Urinary bladder (tissue), 4 donors: ENCODE data around the gene SLC22A4. TPM values are rescaled to one million over a fixed set of nuclear protein-coding genes. Genes with fewer than 3 reads are reported as not detected.

Source experiments
- DNase-seq: peaks from one replicate; pipeline ENCODE4 v3.0.0-alpha.2; 2015; ENCODE audit errors: extremely low spot score
- H3K27ac ChIP-seq: one replicate; pipeline ENCODE4 v1.5.1; 2013; ENCODE audit warnings: low read depth, mild to moderate bottlenecking, moderate library complexity
- H3K36me3 ChIP-seq: one replicate; pipeline ENCODE4 v1.6.1; 2013; ENCODE audit warnings: mild to moderate bottlenecking, moderate library complexity; ENCODE audit not compliant: insufficient read depth
- H3K4me1 ChIP-seq: one replicate; pipeline ENCODE4 v1.6.1; 2013; ENCODE audit warnings: mild to moderate bottlenecking, moderate library complexity; ENCODE audit not compliant: insufficient read depth
- H3K4me3 ChIP-seq: one replicate; pipeline ENCODE4 v1.5.1; 2013; ENCODE audit warnings: low read depth, low read length
- WGBS: extraction: QIAGEN DNeasy Blood & Tissue Kit; methylation state at CpG from one replicate; pipeline ENCODE4 v1.1.7; 2013; 5-methylcytosine and 5-hydroxymethylcytosine counted together
- polyA plus RNA-seq: library from polyadenylated mRNA; stranded (reverse); fragments of 200-250 nt; gene quantifications from one replicate; pipeline ENCODE4 v1.2.3, GENCODE V29; 2013
- total RNA-seq: library from RNA; depleted of rRNA; stranded (reverse); fragments of >200 nt; gene quantifications from one replicate; pipeline ENCODE4 v1.2.3, GENCODE V29; 2014
- donor health status: healthy with polysubstance abuse.
- donor health status: healthy.

The SLC22A4 gene
- total and polyA plus RNA-seq, 2 donors: 1.5 to 2.2 TPM

- no peak for DNase-seq
- Histone ChIP-seq H3K36me3 (no peaks in the 10 kb centered on the region), H3K4me1 (no peaks in the 10 kb centered on the region), H3K4me3 (peak overlapping the region; percentile 32), H3K27ac (peak overlapping the region; percentile 77)
- WGBS: 16% methylated on average over 19 of the region's 19 CpGs
Measured at GRCh38 chr5:132258102-132259068, 35.8 kb upstream of the SLC22A4 start.

GRCh38 chr5:132259069-132259851 lies 34.9 kb upstream of the SLC22A4 start:
- WGBS: 25% methylated on average over 24 of the region's 24 CpGs
- H3K27ac ChIP-seq: peak overlapping the region; percentile 77
- H3K36me3 ChIP-seq: no peaks in the 10 kb centered on the region
- H3K4me1 ChIP-seq: no peaks in the 10 kb centered on the region
- no peak for DNase-seq
- H3K4me3 ChIP-seq: no peak overlapping the region

GRCh38 chr5:132260051-132260450 lies 34.1 kb upstream of the SLC22A4 start:
- Histone ChIP-seq H3K36me3 (no peaks in the 10 kb centered on the region), H3K4me1 (no peaks in the 10 kb centered on the region), H3K4me3 (no peak overlapping the region), H3K27ac (peak overlapping the region; percentile 77)
- DNase-seq: no peak
- WGBS: 26% methylated on average over 6 of the region's 6 CpGs

GRCh38 chr5:132260714-132261551 lies 33.3 kb upstream of the SLC22A4 start:
- Histone ChIP-seq H3K27ac (no peak overlapping the region), H3K4me3 (no peak overlapping the region), H3K4me1 (no peaks in the 10 kb centered on the region), H3K36me3 (no peaks in the 10 kb centered on the region)
- no peak for DNase-seq
- 32% methylated on average over 6 of the region's 6 CpGs for WGBS

- no peaks in the 10 kb centered on the region for H3K36me3 ChIP-seq
- H3K4me1 ChIP-seq: no peaks in the 10 kb centered on the region
- WGBS: 86% methylated on average over 7 of the region's 7 CpGs
- H3K27ac ChIP-seq: no peak overlapping the region
- H3K4me3 ChIP-seq: no peak overlapping the region
- no peak for DNase-seq
Measured at GRCh38 chr5:132261881-132262845, 32.0 kb upstream of the SLC22A4 start.

- DNase-seq: no peak
- Histone ChIP-seq H3K36me3 (no peaks in the 10 kb centered on the region), H3K4me3 (no peak overlapping the region), H3K27ac (no peak overlapping the region), H3K4me1 (no peaks in the 10 kb centered on the region)
- WGBS: 89% methylated on average over 2 of the region's 2 CpGs
Measured at GRCh38 chr5:132262882-132263547, 31.2 kb upstream of the SLC22A4 start.

GRCh38 chr5:132263548-132264261 lies 30.5 kb upstream of the SLC22A4 start:
- H3K27ac ChIP-seq: no peak overlapping the region
- DNase-seq: no peak
- no peak overlapping the region for H3K4me3 ChIP-seq
- H3K36me3 ChIP-seq: no peaks in the 10 kb centered on the region
- no peaks in the 10 kb centered on the region for H3K4me1 ChIP-seq
- 61% methylated on average over 7 of the region's 7 CpGs for WGBS

- DNase-seq: no peak
- Histone ChIP-seq H3K4me3 (no peak overlapping the region), H3K36me3 (no peaks in the 10 kb centered on the region), H3K27ac (peak overlapping the region; percentile 70), H3K4me1 (no peaks in the 10 kb centered on the region)
- 53% methylated on average over 4 of the region's 4 CpGs for WGBS
Measured at GRCh38 chr5:132264546-132265335, 29.5 kb upstream of the SLC22A4 start.

GRCh38 chr5:132265336-132266030 lies 28.7 kb upstream of the SLC22A4 start:
- peak; percentile 84 for DNase-seq
- peak overlapping the region; percentile 70 for H3K27ac ChIP-seq
- 24% methylated on average over 8 of the region's 8 CpGs for WGBS
- no peak overlapping the region for H3K4me3 ChIP-seq
- H3K4me1 ChIP-seq: no peaks in the 10 kb centered on the region
- no peaks in the 10 kb centered on the region for H3K36me3 ChIP-seq

- no peak for DNase-seq
- 64% methylated on average over 7 of the region's 7 CpGs for WGBS
- H3K27ac ChIP-seq: no peak overlapping the region
- no peaks in the 10 kb centered on the region for H3K36me3 ChIP-seq
- H3K4me1 ChIP-seq: no peaks in the 10 kb centered on the region
- no peak overlapping the region for H3K4me3 ChIP-seq
Measured at GRCh38 chr5:132266031-132266835, 28.0 kb upstream of the SLC22A4 start.
